ENCODE measurements around the gene CAPN9. TPM values are rescaled to one million over a fixed set of nuclear protein-coding genes. Genes with fewer than 3 reads are reported as not detected.

CAPN9 gene
- total and polyA plus RNA-seq, 8 donors: 0.08 to 0.73 (median 0.28) TPM; not detected in 5

GRCh38 chr1:230800891-230801840, 54.0 kb downstream of the CAPN9 start:
- intact Hi-C loops (cut with DNase I): no loop called here
- FAIRE-seq: no peak

DNA sequence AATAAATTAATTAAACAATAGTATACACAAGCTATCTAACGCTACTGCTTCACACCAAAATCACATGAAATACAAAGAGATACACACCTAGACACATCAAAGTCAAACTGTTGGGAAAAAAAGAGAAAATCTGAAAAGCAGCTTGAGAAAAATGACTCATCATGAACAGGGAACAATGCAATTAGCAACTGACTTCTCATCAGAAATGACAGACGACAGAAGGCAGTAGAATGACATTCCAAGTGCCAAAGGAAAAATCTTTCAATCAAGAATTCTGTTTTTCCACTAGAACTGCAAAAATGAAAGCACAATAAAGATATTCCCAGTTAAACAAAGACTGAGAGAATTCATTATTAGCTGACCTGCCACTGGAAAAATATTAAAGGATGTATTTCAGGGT, 57.2 kb downstream of the CAPN9 start:
- H3K27ac ChIP-seq: no peak overlapping the region
- intact Hi-C loops (cut with DNase I): no loop called here
- H3K36me3 ChIP-seq: no peaks in the 10 kb centered on the region
- TF ChIP-seq, protein P1, sequence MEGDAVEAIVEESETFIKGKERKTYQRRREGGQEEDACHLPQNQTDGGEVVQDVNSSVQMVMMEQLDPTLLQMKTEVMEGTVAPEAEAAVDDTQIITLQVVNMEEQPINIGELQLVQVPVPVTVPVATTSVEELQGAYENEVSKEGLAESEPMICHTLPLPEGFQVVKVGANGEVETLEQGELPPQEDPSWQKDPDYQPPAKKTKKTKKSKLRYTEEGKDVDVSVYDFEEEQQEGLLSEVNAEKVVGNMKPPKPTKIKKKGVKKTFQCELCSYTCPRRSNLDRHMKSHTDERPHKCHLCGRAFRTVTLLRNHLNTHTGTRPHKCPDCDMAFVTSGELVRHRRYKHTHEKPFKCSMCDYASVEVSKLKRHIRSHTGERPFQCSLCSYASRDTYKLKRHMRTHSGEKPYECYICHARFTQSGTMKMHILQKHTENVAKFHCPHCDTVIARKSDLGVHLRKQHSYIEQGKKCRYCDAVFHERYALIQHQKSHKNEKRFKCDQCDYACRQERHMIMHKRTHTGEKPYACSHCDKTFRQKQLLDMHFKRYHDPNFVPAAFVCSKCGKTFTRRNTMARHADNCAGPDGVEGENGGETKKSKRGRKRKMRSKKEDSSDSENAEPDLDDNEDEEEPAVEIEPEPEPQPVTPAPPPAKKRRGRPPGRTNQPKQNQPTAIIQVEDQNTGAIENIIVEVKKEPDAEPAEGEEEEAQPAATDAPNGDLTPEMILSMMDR (IDR thresholded peaks at IDR 0.05): no peak
- FAIRE-seq: no peak
- H3K4me3 ChIP-seq: no peak overlapping the region
- H3K4me1 ChIP-seq: peaks cover 0 to 6% (median 0%) of the 10 kb centered on the region in 3 donors
- no peak for DNase-seq
- 84 to 87% methylated on average over 2 of the region's 2 CpGs for WGBS, 2 donors
- no peaks in the 10 kb centered on the region for H3K9me3 ChIP-seq
- no peaks in the 10 kb centered on the region for H3K27me3 ChIP-seq
- no peak for ATAC-seq

More at GRCh38 chr1:230800891-230801840, 54.0 kb downstream of the CAPN9 start:
- TF ChIP-seq, protein P1 (IDR thresholded peaks at IDR 0.05): no peak
- ATAC-seq: no peak
- Histone ChIP-seq H3K36me3 (no peaks in the 10 kb centered on the region), H3K4me1 (no peaks in the 10 kb centered on the region), H3K9me3 (no peaks in the 10 kb centered on the region), H3K27me3 (no peaks in the 10 kb centered on the region), H3K27ac (no peak overlapping the region), H3K4me3 (no peak overlapping the region)
- no peak for DNase-seq
- 79 to 85% methylated on average over 9 of the region's 9 CpGs for WGBS, 2 donors

GRCh38 chr1:230806552-230806951, 59.4 kb downstream of the CAPN9 start:
- Histone ChIP-seq H3K36me3 (no peaks in the 10 kb centered on the region), H3K4me1 (peaks cover 0 to 6% (median 0%) of the 10 kb centered on the region in 3 donors), H3K4me3 (no peak overlapping the region), H3K9me3 (no peaks in the 10 kb centered on the region), H3K27me3 (no peaks in the 10 kb centered on the region), H3K27ac (peak overlapping the region in 1 of 4 donors; percentile 65)
- FAIRE-seq (no peak), ATAC-seq (no peak), DNase-seq (no peak)
- TF ChIP-seq, protein P1 (IDR thresholded peaks at IDR 0.05): no peak
- 50 to 71% methylated on average over 2 of the region's 2 CpGs for WGBS, 2 donors
- intact Hi-C loops (cut with DNase I): no loop called here

GRCh38 chr1:230807029-230807428, 59.8 kb downstream of the CAPN9 start:
- no peaks in the 10 kb centered on the region for H3K9me3 ChIP-seq
- H3K27ac ChIP-seq: peak overlapping the region; percentile 29 to 65 (median 56)
- peak; percentile 88 to 97 (median 94) for ATAC-seq
- H3K27me3 ChIP-seq: no peaks in the 10 kb centered on the region
- H3K36me3 ChIP-seq: no peaks in the 10 kb centered on the region
- TF ChIP-seq, protein P1 (IDR thresholded peaks at IDR 0.05): no peak
- no peak for FAIRE-seq
- DNase-seq: peak in 5 of 6 donors; percentile 28 to 81 (median 74)
- 67 to 73% methylated on average over 5 of the region's 5 CpGs for WGBS, 2 donors
- H3K4me3 ChIP-seq: no peak overlapping the region
- peaks cover 0 to 6% (median 0%) of the 10 kb centered on the region in 3 donors for H3K4me1 ChIP-seq
- intact Hi-C loops (cut with DNase I): no loop called here
